IMR-90 (cell line): ENCODE results near the gene EXT2. TPM values are rescaled to one million over a fixed set of nuclear protein-coding genes. Genes with fewer than 3 reads are reported as not detected.

ENCODE experiments used
- ATAC-seq: fragments of 200-7000 bp; cut with Tn5 transposase; 2 replicates; pipeline ENCODE4 v1.9.1; 2020; ENCODE audit warnings: low read depth, mild to moderate bottlenecking, moderate library complexity
- BruUV-seq: library from RNA; stranded (reverse); fragments of 400-500 nt; replicated peaks from 2 replicates; lab custom pipeline; 2021; lab: Mats Ljungman, UMichigan
- CTCF ChIA-PET: fragments of 300-600 bp; formaldehyde crosslinking; extraction: SDS; loops from one replicate; lab custom pipeline; 2021; ENCODE audit warnings: antibody characterized with exemption; lab: Yijun Ruan, JAX
- POLR2A ChIA-PET: fragments of 300-600 bp; sonication (Branson Sonifier 250); formaldehyde crosslinking; loops from one replicate; lab custom pipeline; 2022; ENCODE audit warnings: antibody characterized with exemption; ENCODE audit not compliant: unreplicated experiment; lab: Charles Lee
- DNase-seq: peaks from one replicate; pipeline ENCODE4 v3.0.0; 2013
- H2AFZ ChIP-seq: replicated peaks from 2 replicates; pipeline ENCODE3; 2013; ENCODE audit warnings: low read length, mild to moderate bottlenecking; ENCODE audit not compliant: poor library complexity
- H2AK5ac ChIP-seq: 2 replicates; pipeline ENCODE4 v1.6.1; 2013; ENCODE audit warnings: low read depth, low read length, inconsistent platforms
- H2AK9ac ChIP-seq: replicated peaks from 2 replicates; pipeline ENCODE3; 2013; ENCODE audit warnings: mild to moderate bottlenecking, low read depth, low read length, moderate library complexity; ENCODE audit not compliant: poor library complexity
- H2BK120ac ChIP-seq: 2 replicates; pipeline ENCODE4 v1.6.1; 2013; ENCODE audit warnings: low read depth, low read length, inconsistent platforms
- H2BK15ac ChIP-seq: 3 replicates; pipeline ENCODE4 v1.6.1; 2013; ENCODE audit warnings: low read depth, low read length, inconsistent platforms
- H2BK20ac ChIP-seq: 2 replicates; pipeline ENCODE4 v1.6.1; 2013; ENCODE audit warnings: low read depth, mild to moderate bottlenecking, inconsistent platforms, low read length, moderate library complexity
- H2BK5ac ChIP-seq: 2 replicates; pipeline ENCODE4 v1.6.1; 2013; ENCODE audit warnings: mild to moderate bottlenecking, low read depth, low read length, inconsistent platforms; ENCODE audit not compliant: poor library complexity, severe bottlenecking
- H3K14ac ChIP-seq: replicated peaks from 2 replicates; pipeline ENCODE4 v1.6.1; 2013; ENCODE audit warnings: low read depth, low read length, inconsistent platforms
- H3K18ac ChIP-seq: 2 replicates; pipeline ENCODE4 v1.6.1; 2013; ENCODE audit warnings: low read depth, low read length, control low read depth
- H3K23ac ChIP-seq: 2 replicates; pipeline ENCODE4 v1.6.1; 2013; ENCODE audit warnings: low read depth, low read length, inconsistent platforms
- H3K27ac ChIP-seq: 2 replicates; pipeline ENCODE4 v1.5.1; 2013; ENCODE audit warnings: mild to moderate bottlenecking, control low read depth, low read length; ENCODE audit not compliant: insufficient read depth
- H3K27me3 ChIP-seq: 2 replicates; pipeline ENCODE4 v1.6.1; 2013; ENCODE audit warnings: low read length; ENCODE audit not compliant: control insufficient read depth, insufficient read depth
- H3K36me3 ChIP-seq: 2 replicates; pipeline ENCODE4 v1.6.1; 2013; ENCODE audit warnings: low read length, mixed read lengths; ENCODE audit not compliant: control insufficient read depth, insufficient read depth
- H3K4ac ChIP-seq: 2 replicates; pipeline ENCODE4 v1.6.1; 2013; ENCODE audit warnings: low read depth, low read length, inconsistent platforms
- H3K4me1 ChIP-seq: 2 replicates; pipeline ENCODE4 v1.6.1; 2013; ENCODE audit warnings: low read length, mixed read lengths; ENCODE audit not compliant: control insufficient read depth, insufficient read depth
- H3K4me2 ChIP-seq: 2 replicates; pipeline ENCODE4 v1.6.1; 2013; ENCODE audit warnings: low read depth, mild to moderate bottlenecking, control low read depth, low read length, moderate library complexity
- H3K4me3 ChIP-seq: 2 replicates; pipeline ENCODE4 v1.5.1; 2013; ENCODE audit warnings: low read depth, mild to moderate bottlenecking, control low read depth, low read length, moderate library complexity; ENCODE audit not compliant: insufficient read depth
- H3K56ac ChIP-seq: 2 replicates; pipeline ENCODE4 v1.6.1; 2013; ENCODE audit warnings: low read length, inconsistent platforms; ENCODE audit not compliant: insufficient read depth; ENCODE audit errors: extremely low read depth
- H3K79me1 ChIP-seq, 2 experiments: 2 replicates each; pipeline ENCODE4 v1.6.1; 2013; ENCODE audit warnings: low read length in 2 of 2, inconsistent platforms in 1 of 2, low read depth in 1 of 2
- H3K9ac ChIP-seq: 2 replicates; pipeline ENCODE4 v1.6.1; 2013; ENCODE audit warnings: low read depth, low read length, control low read depth
- H3K9me1 ChIP-seq: 2 replicates; pipeline ENCODE4 v1.6.1; 2013; ENCODE audit warnings: low read length, inconsistent platforms; ENCODE audit not compliant: insufficient read depth
- H3K9me3 ChIP-seq: 2 replicates; pipeline ENCODE4 v1.6.1; 2013; ENCODE audit warnings: low read length; ENCODE audit not compliant: control insufficient read depth, insufficient read depth
- H4K20me1 ChIP-seq: 2 replicates; pipeline ENCODE4 v1.6.1; 2013; ENCODE audit warnings: low read length, inconsistent platforms; ENCODE audit not compliant: insufficient read depth
- H4K5ac ChIP-seq: 2 replicates; pipeline ENCODE4 v1.6.1; 2013; ENCODE audit warnings: mild to moderate bottlenecking, low read depth, low read length, control low read depth
- H4K8ac ChIP-seq, 2 experiments: 2 replicates each; pipeline ENCODE4 v1.6.1; 2013; ENCODE audit warnings: low read depth in 2 of 2, low read length in 2 of 2, control low read depth in 1 of 2, inconsistent platforms in 1 of 2
- H4K91ac ChIP-seq: 2 replicates; pipeline ENCODE4 v1.6.1; 2013; ENCODE audit warnings: low read depth, low read length, inconsistent platforms; ENCODE audit not compliant: insufficient read depth
- BHLHE40 ChIP-seq: fragments of 150-350 bp; IDR thresholded peaks from 2 replicates; pipeline ENCODE4 v1.6.1; 2016; ENCODE audit warnings: mild to moderate bottlenecking, low read depth, low read length
- CEBPB ChIP-seq: IDR thresholded peaks from 2 replicates; pipeline ENCODE4 v1.6.1; 2012; ENCODE audit warnings: low read depth, low read length, improper control_type of control experiment
- FOS ChIP-seq: fragments of 150-350 bp; IDR thresholded peaks from 2 replicates; pipeline ENCODE4 v1.6.1; 2016; ENCODE audit warnings: low read depth, low read length
- MAZ ChIP-seq: IDR thresholded peaks from 2 replicates; pipeline ENCODE4 v1.6.1; 2012; ENCODE audit warnings: low read depth, mild to moderate bottlenecking, low read length, improper control_type of control experiment, moderate library complexity, borderline replicate concordance
- MXI1 ChIP-seq: IDR thresholded peaks from 2 replicates; pipeline ENCODE4 v1.6.1; 2012; ENCODE audit warnings: low read depth, mild to moderate bottlenecking, low read length, moderate library complexity, borderline replicate concordance
- POLR2A ChIP-seq: IDR thresholded peaks from 2 replicates; pipeline ENCODE4 v1.6.1; 2012; ENCODE audit warnings: mild to moderate bottlenecking, low read depth, low read length
- WGBS, 2 experiments: methylation state at CpG; one replicate each; pipeline versions ENCODE4 v1.1.5 to v1.1.7; 2013; ENCODE audit warnings: missing lambda C conversion rate in 2 of 2; ENCODE audit not compliant: insufficient read length in 1 of 2; ENCODE audit errors: extremely low coverage in 2 of 2; 5-methylcytosine and 5-hydroxymethylcytosine counted together
- dilution Hi-C: fragments of 300-500 bp; cut with HindIII; formaldehyde crosslinking; loops from one replicate; pipeline ENCODE4 v1.14.3; 2018; ENCODE audit warnings: low sequenced_read_pairs; ENCODE audit not compliant: unreplicated experiment
- in situ Hi-C: fragments of 300-500 bp; cut with MboI; formaldehyde crosslinking; loops from 3 replicates; pipeline ENCODE4 v1.14.3; 2019; ENCODE audit warnings: low sequenced_read_pairs, inconsistent platforms, mixed read lengths
- intact Hi-C: fragments of 100-400 bp; cut with micrococcal nuclease; formaldehyde crosslinking; loops from 2 replicates; pipeline ENCODE4 v1.10.0; 2022
- polyA plus RNA-seq, 3 experiments: library from polyadenylated mRNA; depleted of rRNA; stranded (reverse); fragments of >200 nt; gene quantifications; 2 replicates each; pipeline ENCODE4 v1.2.3, GENCODE V29; 2012; ENCODE audit warnings: low replicate concordance in 1 of 3
- total RNA-seq: library from RNA; depleted of rRNA; stranded (reverse); fragments of >200 nt; gene quantifications from 2 replicates; pipeline ENCODE4 v1.2.3, GENCODE V29; 2012

Gene EXT2
- total and polyA plus RNA-seq, 2 of the 4 experiments (the other 2 are of a cell fraction), result 75.0 to 85.3 TPM

DNA sequence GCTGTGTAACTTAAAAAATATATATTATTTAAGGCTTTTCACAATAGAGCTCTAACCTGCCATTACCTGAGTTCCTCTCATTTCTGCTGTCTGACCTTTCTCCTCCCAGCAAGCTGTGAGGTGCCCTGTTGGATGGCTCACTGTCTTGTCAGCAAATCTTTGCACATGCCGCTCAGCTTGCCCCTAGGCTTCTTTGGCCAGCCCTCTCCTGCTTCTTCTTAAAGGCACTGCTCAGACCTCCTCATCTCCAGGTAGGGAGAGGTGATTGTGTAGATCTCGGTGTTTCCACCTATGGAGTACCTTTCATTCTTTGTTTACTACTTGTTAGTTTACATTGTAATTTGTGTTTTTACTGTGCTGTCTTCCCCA, 96.5 kb downstream of the EXT2 start (continued):
- no peak for TF ChIP-seq MXI1
- TF ChIP-seq CEBPB, result no peak

DNA sequence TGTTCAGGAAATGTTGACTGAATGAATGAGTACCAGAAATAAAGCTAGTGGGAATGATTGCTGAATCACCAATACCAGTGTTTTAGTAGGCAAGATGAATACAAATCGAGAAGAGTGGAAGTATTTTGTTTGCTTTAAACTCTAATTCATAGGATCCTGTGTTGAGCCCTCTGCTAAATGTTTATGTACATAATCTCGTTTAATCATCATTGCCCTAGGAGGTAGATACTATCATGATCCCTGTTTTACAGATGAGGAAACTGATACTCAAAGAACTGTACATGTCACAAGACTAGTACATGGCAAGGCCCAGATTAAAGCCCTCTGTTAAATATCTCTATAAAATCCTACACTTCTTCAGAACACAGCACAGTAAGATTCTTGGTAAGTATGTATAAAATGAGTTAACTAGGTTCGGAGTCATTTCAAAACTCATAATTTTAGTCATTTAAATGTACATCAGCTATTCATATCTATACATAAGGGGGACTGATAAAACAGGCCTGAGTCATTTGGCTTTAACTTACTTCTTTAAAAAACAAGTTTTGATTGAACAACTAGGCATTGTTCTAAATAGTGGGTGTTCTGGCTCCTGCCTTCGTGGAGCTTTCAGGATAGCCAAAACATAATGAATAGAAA, 97.1 kb downstream of the EXT2 start:
- no TSS peak for BruUV-seq
- H2BK20ac ChIP-seq, result no peak overlapping the region
- no peak overlapping the region for H2AFZ ChIP-seq
- in situ Hi-C loops, result no loop called here
- no peak overlapping the region for H3K9ac ChIP-seq
- H3K36me3 ChIP-seq, result peaks cover 5% of the 10 kb centered on the region
- H4K8ac ChIP-seq, result no peak overlapping the region
- no peaks in the 10 kb centered on the region for H4K20me1 ChIP-seq
- H2AK5ac ChIP-seq, result no peak overlapping the region
- no peak overlapping the region for H2AK9ac ChIP-seq
- no peak overlapping the region for H4K91ac ChIP-seq
- no peak overlapping the region for H3K18ac ChIP-seq
- peaks cover 3 to 9% of the 10 kb centered on the region in 2 experiments; a peak in 2 of 4 replicates for H3K79me1 ChIP-seq
- TF ChIP-seq BHLHE40 (no peak), MXI1 (no peak), FOS (no peak), POLR2A (no peak), MAZ (no peak)
- no peak overlapping the region for H3K4ac ChIP-seq
- no peak overlapping the region for H3K4me3 ChIP-seq
- H2BK5ac ChIP-seq, result no peak overlapping the region
- no peak overlapping the region for H3K14ac ChIP-seq
- H2BK120ac ChIP-seq, result no peak overlapping the region
- intact Hi-C loops, result no loop called here
- CTCF ChIA-PET, result no interaction called here
- H3K27me3 ChIP-seq, result no peaks in the 10 kb centered on the region
- peaks cover 12% of the 10 kb centered on the region for H3K9me3 ChIP-seq
- 100% methylated on average over 1 of the region's 4 CpGs; no CpG with 5 or more reads in 1 of the 2 experiments for WGBS, 2 experiments
- H4K5ac ChIP-seq, result no peak overlapping the region
- H3K56ac ChIP-seq, result no peak overlapping the region
- dilution Hi-C loops, result no loop called here
- POLR2A ChIA-PET, result no interaction called here
- no peak overlapping the region for H2BK15ac ChIP-seq
- H3K23ac ChIP-seq, result no peak overlapping the region
- H3K9me1 ChIP-seq, result no peaks in the 10 kb centered on the region; the same call in 1 of the 2 replicates
- DNase-seq (no peak), ATAC-seq (no peak)
- H3K27ac ChIP-seq, result no peak overlapping the region
- H3K4me2 ChIP-seq, result no peak overlapping the region
- H3K4me1 ChIP-seq, result peaks cover 2% of the 10 kb centered on the region; the same call in 1 of the 2 replicates
